Right atrium auricular region (tissue), 2 donors: ENCODE data around the gene KLHL12. TPM values are rescaled to one million over a fixed set of nuclear protein-coding genes. Genes with fewer than 3 reads are reported as not detected.

ENCODE experiments used
- DNase-seq: peaks from one replicate; pipeline ENCODE4 v3.0.0-alpha.2; 2019; ENCODE audit warnings: low spot score
- H3K27ac ChIP-seq, 2 donors: fragments of 200-600 bp; sonication (generic); 1 replicate in 1 of 2; 2 replicates in 1 of 2; pipeline ENCODE4 v1.5.1; 2016 to 2019
- H3K27me3 ChIP-seq, 2 donors: fragments of 200-600 bp; sonication (generic); one replicate each; pipeline versions ENCODE4 v1.5.1 to v1.6.0; 2017 to 2019
- H3K36me3 ChIP-seq: fragments of 200-600 bp; sonication (generic); one replicate; pipeline ENCODE4 v1.5.1; 2016
- H3K4me1 ChIP-seq, 2 donors: fragments of 200-600 bp; sonication (generic); one replicate each; pipeline versions ENCODE4 v1.5.1 to v1.6.0; 2017 to 2019
- H3K4me3 ChIP-seq, 2 donors: fragments of 200-600 bp; sonication (generic); 1 replicate in 1 of 2; 2 replicates in 1 of 2; pipeline ENCODE4 v1.5.1; 2017 to 2019; ENCODE audit warnings: mild to moderate bottlenecking in 1 of 2, moderate library complexity in 1 of 2
- H3K9me3 ChIP-seq, 2 donors: fragments of 200-600 bp; sonication (generic); one replicate each; pipeline ENCODE4 v1.5.1; 2019
- total RNA-seq, 2 donors: library from RNA; depleted of rRNA; stranded (reverse); fragments of >200 nt; gene quantifications; one replicate each; pipeline ENCODE4 v1.1.0, GENCODE V29; 2016
- TF ChIP-seq, protein P1 (sequence below), 2 donors: fragments of 200-600 bp; sonication (generic); IDR thresholded peaks; one replicate each; pipeline ENCODE4 v1.5.1; 2019; ENCODE audit warnings: antibody characterized with exemption in 2 of 2

The KLHL12 gene
- total RNA-seq, 2 donors from 2014 or later, result 13.9 to 18.4 TPM

DNA sequence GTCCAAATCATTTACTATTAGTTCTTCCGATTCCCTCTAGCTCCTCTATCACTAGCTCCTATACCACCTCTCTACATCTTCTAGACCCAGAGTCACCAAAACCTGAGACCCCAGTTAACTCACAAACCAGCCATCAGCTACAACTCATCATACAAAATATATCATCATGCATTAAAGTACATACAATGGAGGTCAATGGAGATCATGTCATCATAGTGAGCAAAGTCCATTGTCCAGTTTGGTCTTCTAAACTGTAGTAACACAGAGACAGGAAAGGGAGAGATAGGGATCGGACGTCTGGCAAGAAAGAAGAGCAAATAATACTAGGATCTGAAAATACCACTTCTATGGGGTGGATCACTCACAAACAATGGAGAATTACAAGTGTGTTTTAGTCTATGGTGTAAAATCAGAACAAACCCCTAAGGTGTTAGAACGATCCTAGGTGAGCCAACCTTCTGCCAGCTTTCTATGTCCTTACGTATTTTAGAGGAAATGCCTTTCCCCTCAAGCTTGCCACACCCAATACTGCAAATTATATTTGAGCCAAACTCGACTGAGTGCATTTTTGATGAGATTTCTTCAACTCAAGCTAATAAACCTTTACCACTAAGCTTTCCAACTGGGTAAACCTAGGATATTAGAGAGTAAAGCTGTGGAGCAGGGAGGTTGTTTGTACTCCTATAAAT lies 27.2 kb upstream of the KLHL12 start:
- H3K36me3 ChIP-seq, result peaks cover 15% of the 10 kb centered on the region
- H3K4me1 ChIP-seq, result peaks cover 0 to 63% of the 10 kb centered on the region in 2 donors
- no peaks in the 10 kb centered on the region for H3K27me3 ChIP-seq
- TF ChIP-seq, protein P1, sequence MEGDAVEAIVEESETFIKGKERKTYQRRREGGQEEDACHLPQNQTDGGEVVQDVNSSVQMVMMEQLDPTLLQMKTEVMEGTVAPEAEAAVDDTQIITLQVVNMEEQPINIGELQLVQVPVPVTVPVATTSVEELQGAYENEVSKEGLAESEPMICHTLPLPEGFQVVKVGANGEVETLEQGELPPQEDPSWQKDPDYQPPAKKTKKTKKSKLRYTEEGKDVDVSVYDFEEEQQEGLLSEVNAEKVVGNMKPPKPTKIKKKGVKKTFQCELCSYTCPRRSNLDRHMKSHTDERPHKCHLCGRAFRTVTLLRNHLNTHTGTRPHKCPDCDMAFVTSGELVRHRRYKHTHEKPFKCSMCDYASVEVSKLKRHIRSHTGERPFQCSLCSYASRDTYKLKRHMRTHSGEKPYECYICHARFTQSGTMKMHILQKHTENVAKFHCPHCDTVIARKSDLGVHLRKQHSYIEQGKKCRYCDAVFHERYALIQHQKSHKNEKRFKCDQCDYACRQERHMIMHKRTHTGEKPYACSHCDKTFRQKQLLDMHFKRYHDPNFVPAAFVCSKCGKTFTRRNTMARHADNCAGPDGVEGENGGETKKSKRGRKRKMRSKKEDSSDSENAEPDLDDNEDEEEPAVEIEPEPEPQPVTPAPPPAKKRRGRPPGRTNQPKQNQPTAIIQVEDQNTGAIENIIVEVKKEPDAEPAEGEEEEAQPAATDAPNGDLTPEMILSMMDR (IDR thresholded peaks at IDR 0.05), result no peak
- no peak overlapping the region for H3K4me3 ChIP-seq
- H3K27ac ChIP-seq, result no peak overlapping the region
- DNase-seq, result no peak
- H3K9me3 ChIP-seq, result no peaks in the 10 kb centered on the region

- no peak for DNase-seq
- peaks cover 0 to 55% of the 10 kb centered on the region in 2 donors for H3K4me1 ChIP-seq
- no peak overlapping the region for H3K27ac ChIP-seq
- H3K27me3 ChIP-seq, result no peaks in the 10 kb centered on the region
- H3K4me3 ChIP-seq, result no peak overlapping the region
- no peaks in the 10 kb centered on the region for H3K9me3 ChIP-seq
- TF ChIP-seq, protein P1 (IDR thresholded peaks at IDR 0.05), result no peak
- peaks cover 22% of the 10 kb centered on the region for H3K36me3 ChIP-seq
Observed at GRCh38 chr1:202953392-202953791, 26.4 kb upstream of the KLHL12 start.

DNA sequence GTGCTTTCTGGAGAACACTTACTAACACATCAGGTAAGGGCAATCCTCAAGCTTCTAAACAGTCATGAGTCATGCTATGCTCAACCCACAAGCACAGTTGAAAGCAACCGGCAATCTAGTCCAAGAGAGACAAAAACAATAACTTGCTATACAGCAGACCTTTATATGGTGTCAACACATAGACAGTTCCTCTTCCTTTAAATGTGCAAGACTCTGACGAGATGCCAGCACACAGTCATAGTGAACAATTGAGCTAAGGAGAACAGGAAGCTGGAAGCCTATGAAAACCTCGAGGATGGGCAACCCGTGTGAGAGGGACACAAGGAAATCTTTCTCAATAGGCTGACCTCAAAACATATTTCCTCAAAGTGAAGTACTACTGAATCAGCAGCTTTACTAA lies 25.8 kb upstream of the KLHL12 start:
- TF ChIP-seq, protein P1 (IDR thresholded peaks at IDR 0.05), result no peak
- Histone ChIP-seq H3K36me3 (peaks cover 28% of the 10 kb centered on the region), H3K4me1 (peaks cover 0 to 54% of the 10 kb centered on the region in 2 donors), H3K27me3 (no peaks in the 10 kb centered on the region), H3K4me3 (no peak overlapping the region), H3K9me3 (no peaks in the 10 kb centered on the region), H3K27ac (peak overlapping the region in 1 of 2 donors; percentile 5)
- DNase-seq, result peak; percentile 68

- peak overlapping the region in 1 of 2 donors; percentile 5 for H3K27ac ChIP-seq
- H3K9me3 ChIP-seq, result no peaks in the 10 kb centered on the region
- no peaks in the 10 kb centered on the region for H3K27me3 ChIP-seq
- peaks cover 0 to 49% of the 10 kb centered on the region in 2 donors for H3K4me1 ChIP-seq
- TF ChIP-seq, protein P1 (IDR thresholded peaks at IDR 0.05), result no peak
- peaks cover 31% of the 10 kb centered on the region for H3K36me3 ChIP-seq
- DNase-seq, result no peak
- no peak overlapping the region for H3K4me3 ChIP-seq
Observed at GRCh38 chr1:202952099-202952498, 25.1 kb upstream of the KLHL12 start.

GRCh38 chr1:202951437-202951836 lies 24.4 kb upstream of the KLHL12 start:
- DNase-seq, result no peak
- H3K27ac ChIP-seq, result no peak overlapping the region
- H3K27me3 ChIP-seq, result no peaks in the 10 kb centered on the region
- no peaks in the 10 kb centered on the region for H3K9me3 ChIP-seq
- H3K4me1 ChIP-seq, result peaks cover 0 to 43% of the 10 kb centered on the region in 2 donors
- TF ChIP-seq, protein P1 (IDR thresholded peaks at IDR 0.05), result no peak
- no peak overlapping the region for H3K4me3 ChIP-seq
- H3K36me3 ChIP-seq, result peaks cover 36% of the 10 kb centered on the region

DNA sequence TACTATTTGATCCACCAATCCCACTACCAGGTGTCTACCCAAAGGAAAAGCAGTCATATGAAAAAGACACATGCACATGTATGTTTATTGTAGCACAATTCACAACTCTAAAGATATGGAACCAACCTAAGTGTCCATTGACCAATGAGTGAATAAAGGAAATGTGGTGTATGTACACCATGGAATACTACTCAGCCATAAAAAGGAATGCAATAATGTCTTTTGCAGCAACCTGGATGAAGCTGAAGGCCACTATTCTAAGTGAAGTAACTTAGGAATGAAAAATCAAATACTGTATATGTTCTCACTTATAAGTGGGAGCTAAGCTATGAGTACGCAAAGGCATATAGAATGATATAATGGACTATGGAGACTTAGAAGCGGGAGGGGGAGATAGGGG lies 18.4 kb upstream of the KLHL12 start:
- Histone ChIP-seq H3K4me3 (no peak overlapping the region), H3K4me1 (no peaks in the 10 kb centered on the region), H3K36me3 (peaks cover 88% of the 10 kb centered on the region), H3K27me3 (no peaks in the 10 kb centered on the region), H3K9me3 (no peaks in the 10 kb centered on the region), H3K27ac (no peak overlapping the region)
- TF ChIP-seq, protein P1 (IDR thresholded peaks at IDR 0.05), result no peak
- no peak for DNase-seq
